Stimulated activated CD4-positive, alpha-beta T cell treated with anti-CD3 and anti-CD28 coated beads, TNF-alpha, amount 100 ng/mL, for 48 hours (primary cell): ENCODE data around the gene DTX3L.

Source experiments
- DNase-seq, 3 donors: peaks; one replicate each; pipeline ENCODE4 v3.0.0-alpha.2; 2020; ENCODE audit warnings: low read depth in 3 of 3

The DTX3L gene

GRCh38 chr3:122606330-122606729, 42.2 kb downstream of the DTX3L start:
- DNase-seq: no peak

DNA sequence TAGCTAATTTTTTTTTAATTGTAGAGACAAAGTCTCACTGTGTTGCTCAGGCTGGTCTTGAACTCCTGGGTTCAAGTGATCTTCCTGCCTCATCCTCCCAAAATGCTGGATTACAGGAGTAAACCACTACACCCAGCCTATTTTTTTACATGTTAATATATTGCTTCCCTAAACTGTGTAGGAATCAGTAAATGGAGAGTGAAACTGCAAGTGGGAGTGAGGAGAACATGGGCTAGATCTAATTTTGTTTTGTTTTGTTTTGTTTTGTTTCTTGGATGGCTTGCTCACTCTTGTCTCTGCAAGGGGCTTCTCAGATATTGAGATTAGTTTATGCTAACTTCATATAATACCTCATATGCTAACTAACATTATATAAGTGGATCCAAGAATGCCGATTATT, 44.8 kb downstream of the DTX3L start:
- no peak for DNase-seq

- DNase-seq: peak in 1 of 3 donors; percentile 16
Measured at GRCh38 chr3:122609798-122610559, 45.8 kb downstream of the DTX3L start.

DNA sequence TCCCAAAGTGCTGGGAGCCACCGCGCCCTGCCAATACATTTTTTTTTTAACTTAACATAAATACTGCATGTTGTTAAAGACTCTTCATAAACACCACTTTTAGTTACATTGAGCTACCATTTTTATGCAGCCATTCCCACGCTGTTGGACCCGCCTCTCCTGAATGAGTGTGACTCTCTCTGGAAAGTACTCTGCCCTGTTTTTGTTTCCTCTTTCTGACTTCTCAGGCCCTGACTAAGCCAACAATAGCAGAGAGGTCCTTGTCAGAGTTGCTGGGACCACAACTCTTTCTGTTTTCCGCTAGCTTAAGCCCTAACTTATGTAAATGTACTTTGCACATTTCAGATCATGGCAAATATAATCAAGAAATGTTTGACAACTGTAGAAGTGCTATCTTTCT, 48.6 kb downstream of the DTX3L start:
- no peak for DNase-seq

- no peak for DNase-seq
Measured at GRCh38 chr3:122615303-122615702, 51.2 kb downstream of the DTX3L start.

GRCh38 chr3:122618614-122619013, 54.5 kb downstream of the DTX3L start:
- DNase-seq: no peak

GRCh38 chr3:122619040-122619439, 54.9 kb downstream of the DTX3L start:
- no peak for DNase-seq

- DNase-seq: no peak
Measured at GRCh38 chr3:122620399-122620798, 56.3 kb downstream of the DTX3L start.

DNA sequence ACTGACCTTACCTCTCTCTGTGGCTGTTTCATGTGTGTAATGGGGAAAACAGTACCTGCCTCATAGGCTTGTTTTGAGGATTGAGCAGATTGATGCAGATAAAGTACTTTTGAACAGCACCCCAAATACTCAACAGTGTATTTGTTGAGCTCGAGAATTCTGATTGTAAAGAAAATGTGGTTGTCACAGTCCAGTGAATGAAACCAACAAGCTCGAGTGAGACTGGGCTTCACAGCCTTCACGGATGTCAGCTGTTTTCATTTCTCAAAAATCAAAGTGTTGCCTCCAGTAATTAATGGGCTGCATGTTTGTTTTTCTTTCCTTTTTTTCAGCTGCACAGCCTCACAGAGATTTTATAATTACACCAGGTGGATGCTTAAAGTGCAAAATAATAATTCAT, 57.0 kb downstream of the DTX3L start:
- DNase-seq: no peak

DNA sequence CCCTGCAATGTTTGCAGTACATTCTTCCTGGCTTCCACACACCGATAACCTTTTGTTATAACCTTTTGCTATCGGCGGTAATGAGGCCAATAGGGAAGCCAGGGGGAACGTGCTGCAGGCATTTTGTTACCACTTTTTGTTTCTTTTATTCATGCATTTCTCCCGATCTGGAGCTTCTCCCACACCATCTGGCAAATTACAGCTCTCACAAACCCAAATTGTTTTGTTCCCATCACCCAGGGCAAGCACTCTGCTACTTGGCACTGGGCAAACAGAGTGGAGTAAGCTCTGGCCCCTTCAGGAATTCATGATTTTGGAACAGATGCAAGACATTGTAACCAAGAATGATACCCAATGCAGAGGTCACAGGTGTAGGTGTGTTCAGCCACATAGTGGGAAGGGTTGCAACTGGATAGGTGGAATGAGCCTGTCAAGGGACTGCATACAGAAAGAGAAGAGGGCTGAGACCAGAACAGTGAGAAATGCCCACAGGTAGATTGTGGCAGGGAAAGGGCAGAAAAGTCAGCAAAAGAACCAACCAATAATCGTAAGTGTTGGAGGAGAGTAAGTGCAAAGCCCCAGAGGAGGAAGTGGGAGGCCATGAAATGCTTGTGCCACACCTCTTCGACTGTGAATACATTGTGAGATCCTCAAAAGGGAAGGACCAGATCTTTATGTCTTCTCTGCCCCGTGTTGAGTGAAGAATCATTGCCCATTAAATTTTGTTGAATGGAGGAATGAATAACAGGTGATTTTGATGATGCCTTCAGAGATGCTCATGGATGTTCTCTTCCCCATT, 59.1 kb downstream of the DTX3L start:
- DNase-seq: no peak
